ENCODE results near the gene AADAC.

DNA sequence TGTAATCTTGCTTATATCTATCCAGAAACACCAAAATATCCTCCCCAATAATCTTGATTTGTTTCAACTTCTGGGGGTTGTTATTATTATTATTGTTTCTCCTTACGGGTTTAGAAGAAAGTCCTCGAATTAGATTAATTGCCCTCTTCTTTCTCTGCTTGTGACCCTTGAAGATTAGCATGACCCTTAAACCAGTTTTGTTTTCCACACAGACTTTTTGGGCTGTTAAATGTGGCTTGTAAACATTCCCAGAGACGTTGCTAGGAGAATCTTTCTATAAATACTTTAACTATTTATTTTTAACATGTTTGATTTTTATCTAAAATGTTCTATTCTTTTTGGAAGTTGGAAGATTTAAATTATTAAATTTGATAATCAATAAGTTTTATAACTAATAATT lies 55.3 kb downstream of the AADAC start:
- no peak for TF ChIP-seq CTCF (IDR thresholded peaks at IDR 0.05)
- TF ChIP-seq POLR2A (IDR thresholded peaks at IDR 0.05): no peak
